Esophagus squamous epithelium (tissue), 4 donors: Measurements from ENCODE around the gene INTS7.

Source experiments
- POLR2A ChIP-seq, 4 donors: fragments of 450-650 bp; IDR thresholded peaks; one replicate each; pipeline ENCODE4 v1.6.1; 2017; ENCODE audit warnings: antibody characterized with exemption in 4 of 4, mild to moderate bottlenecking in 4 of 4, moderate library complexity in 3 of 4
- TF ChIP-seq, protein P1 (sequence below), 6 experiments: fragments of 450-650 bp in 4 of 6; fragments of 200-600 bp in 2 of 6; sonication (generic) in 2 of 6; IDR thresholded peaks; one replicate each; pipeline ENCODE4 v1.5.1; 2016 to 2019; ENCODE audit warnings: antibody characterized with exemption in 6 of 6, mild to moderate bottlenecking in 4 of 6, moderate library complexity in 4 of 6

DNA sequence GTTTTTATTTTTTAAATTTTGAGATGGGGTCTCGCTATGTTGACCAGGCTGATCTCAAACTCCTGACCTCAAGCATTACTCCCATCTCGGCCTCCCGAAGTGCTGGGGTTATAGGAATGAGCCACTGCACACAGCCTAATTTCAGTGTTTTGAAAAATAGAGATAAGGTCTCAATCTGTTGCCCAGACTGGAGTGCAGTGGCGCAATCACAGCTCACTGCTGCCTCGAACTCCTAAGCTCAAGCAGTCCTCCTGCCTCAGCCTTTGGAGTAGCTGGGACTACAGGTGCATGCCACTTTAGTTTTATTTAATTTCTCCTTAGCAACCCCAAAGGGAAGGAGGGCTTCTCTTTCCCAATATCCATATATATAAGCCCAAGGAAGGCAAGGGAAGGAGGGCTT lies 141.0 kb downstream of the INTS7 start:
- TF ChIP-seq, protein P1, sequence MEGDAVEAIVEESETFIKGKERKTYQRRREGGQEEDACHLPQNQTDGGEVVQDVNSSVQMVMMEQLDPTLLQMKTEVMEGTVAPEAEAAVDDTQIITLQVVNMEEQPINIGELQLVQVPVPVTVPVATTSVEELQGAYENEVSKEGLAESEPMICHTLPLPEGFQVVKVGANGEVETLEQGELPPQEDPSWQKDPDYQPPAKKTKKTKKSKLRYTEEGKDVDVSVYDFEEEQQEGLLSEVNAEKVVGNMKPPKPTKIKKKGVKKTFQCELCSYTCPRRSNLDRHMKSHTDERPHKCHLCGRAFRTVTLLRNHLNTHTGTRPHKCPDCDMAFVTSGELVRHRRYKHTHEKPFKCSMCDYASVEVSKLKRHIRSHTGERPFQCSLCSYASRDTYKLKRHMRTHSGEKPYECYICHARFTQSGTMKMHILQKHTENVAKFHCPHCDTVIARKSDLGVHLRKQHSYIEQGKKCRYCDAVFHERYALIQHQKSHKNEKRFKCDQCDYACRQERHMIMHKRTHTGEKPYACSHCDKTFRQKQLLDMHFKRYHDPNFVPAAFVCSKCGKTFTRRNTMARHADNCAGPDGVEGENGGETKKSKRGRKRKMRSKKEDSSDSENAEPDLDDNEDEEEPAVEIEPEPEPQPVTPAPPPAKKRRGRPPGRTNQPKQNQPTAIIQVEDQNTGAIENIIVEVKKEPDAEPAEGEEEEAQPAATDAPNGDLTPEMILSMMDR (IDR thresholded peaks at IDR 0.05): no peak
- TF ChIP-seq POLR2A (IDR thresholded peaks at IDR 0.05): no peak
